Memory B cell (primary cell): Measurements from ENCODE around the gene PHF12.

Experiments
- ATAC-seq: fragments of 150-1000 bp; cut with Tn5 transposase; 2 replicates; pipeline ENCODE4 v1.10.0; 2021; ENCODE audit warnings: low read depth, mild to moderate bottlenecking, moderate library complexity
- DNase-seq, 2 donors: peaks; one replicate each; pipeline ENCODE4 v3.0.0; 2022; ENCODE audit warnings: low spot score in 2 of 2
- H3K27ac Mint-ChIP-seq: one replicate; pipeline ENCODE4 v1.8.0; 2022; ENCODE audit warnings: mild to moderate bottlenecking, moderate library complexity, mixed read lengths
- H3K27me3 Mint-ChIP-seq: one replicate; pipeline ENCODE4 v1.8.0; 2022; ENCODE audit warnings: mixed read lengths
- H3K36me3 Mint-ChIP-seq: one replicate; pipeline ENCODE4 v1.8.0; 2022; ENCODE audit warnings: mild to moderate bottlenecking, mixed read lengths
- H3K4me1 Mint-ChIP-seq: one replicate; pipeline ENCODE4 v1.8.0; 2022; ENCODE audit warnings: mixed read lengths
- H3K4me3 Mint-ChIP-seq: one replicate; pipeline ENCODE4 v1.8.0; 2022; ENCODE audit warnings: mild to moderate bottlenecking, moderate library complexity, mixed read lengths
- H3K9me3 Mint-ChIP-seq: one replicate; pipeline ENCODE4 v1.8.0; 2022; ENCODE audit warnings: mixed read lengths

Gene PHF12

DNA sequence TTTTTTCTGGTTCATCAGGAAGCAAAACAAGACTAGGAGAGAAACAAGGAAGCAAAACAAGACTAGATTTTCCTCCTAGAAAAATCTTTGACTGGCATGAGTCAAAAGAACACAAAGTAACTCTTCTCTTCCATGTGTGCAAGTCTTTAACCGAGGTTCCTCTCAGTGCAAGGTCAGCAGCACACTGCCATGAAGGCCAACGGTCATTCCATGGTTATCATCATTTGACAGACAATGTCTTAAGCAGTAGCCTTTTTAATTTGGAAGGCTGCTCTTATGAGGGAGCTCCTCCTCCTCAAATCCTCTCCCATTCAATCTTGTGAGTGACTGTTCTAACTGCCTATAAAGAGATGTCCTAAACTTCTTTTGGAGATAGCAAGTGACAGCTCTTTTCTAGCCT lies 33.0 kb downstream of the PHF12 start:
- DNase-seq (no peak), ATAC-seq (no peak)
- peaks cover 2% of the 10 kb centered on the region for H3K4me1 Mint-ChIP-seq
- no peaks in the 10 kb centered on the region for H3K27me3 Mint-ChIP-seq
- peaks cover 44% of the 10 kb centered on the region for H3K36me3 Mint-ChIP-seq
- no peaks in the 10 kb centered on the region for H3K9me3 Mint-ChIP-seq
- peak overlapping the region; percentile 38 for H3K27ac Mint-ChIP-seq
- no peak overlapping the region for H3K4me3 Mint-ChIP-seq

DNA sequence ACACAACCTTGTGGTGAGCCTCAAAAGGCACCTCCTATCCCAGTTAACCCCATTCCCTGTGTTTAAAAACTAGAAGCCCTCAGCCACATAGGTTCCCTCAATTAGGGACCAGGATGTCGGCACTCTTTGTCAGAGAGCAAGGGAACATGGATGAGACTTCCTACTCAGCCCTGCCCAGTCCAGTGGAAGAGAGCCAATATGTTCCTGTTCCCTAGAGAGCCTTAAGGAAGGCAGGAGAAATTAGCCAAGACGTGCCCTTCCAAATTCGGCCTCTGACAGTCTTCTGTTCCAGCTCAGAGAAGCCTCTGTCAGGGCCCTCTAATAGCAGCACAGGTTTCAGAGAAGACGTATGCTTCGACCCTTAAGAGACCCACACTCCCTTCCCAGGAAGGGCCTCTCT lies 33.9 kb downstream of the PHF12 start:
- DNase-seq (no peak), ATAC-seq (no peak)
- Mint-ChIP-seq H3K4me1 (peaks cover 2% of the 10 kb centered on the region), H3K9me3 (no peaks in the 10 kb centered on the region), H3K4me3 (no peak overlapping the region), H3K27me3 (no peaks in the 10 kb centered on the region), H3K36me3 (peaks cover 45% of the 10 kb centered on the region), H3K27ac (peak overlapping the region; percentile 38)

DNA sequence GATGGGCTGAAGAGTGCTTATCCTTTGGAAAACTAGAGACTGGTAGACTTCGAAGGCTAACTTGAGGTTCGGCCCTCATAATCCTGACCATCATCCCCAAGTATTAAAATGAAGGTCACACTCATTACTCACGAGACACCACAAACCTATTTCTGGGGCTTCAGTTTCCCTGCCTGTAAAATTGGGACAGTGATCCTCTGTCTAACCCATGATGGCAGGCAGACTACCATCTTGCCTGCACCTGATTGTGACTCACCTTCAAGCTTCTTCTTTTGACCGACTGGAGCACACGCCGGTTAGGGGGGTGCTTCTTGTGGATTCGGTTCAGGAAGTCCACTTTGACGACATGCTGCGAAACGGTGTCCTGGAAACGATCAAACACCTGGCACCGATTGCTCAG lies 34.3 kb downstream of the PHF12 start:
- H3K4me3 Mint-ChIP-seq = no peak overlapping the region
- H3K36me3 Mint-ChIP-seq = peaks cover 45% of the 10 kb centered on the region
- no peak for DNase-seq
- no peaks in the 10 kb centered on the region for H3K27me3 Mint-ChIP-seq
- H3K4me1 Mint-ChIP-seq = peaks cover 2% of the 10 kb centered on the region
- no peak for ATAC-seq
- no peak overlapping the region for H3K27ac Mint-ChIP-seq
- no peaks in the 10 kb centered on the region for H3K9me3 Mint-ChIP-seq

DNA sequence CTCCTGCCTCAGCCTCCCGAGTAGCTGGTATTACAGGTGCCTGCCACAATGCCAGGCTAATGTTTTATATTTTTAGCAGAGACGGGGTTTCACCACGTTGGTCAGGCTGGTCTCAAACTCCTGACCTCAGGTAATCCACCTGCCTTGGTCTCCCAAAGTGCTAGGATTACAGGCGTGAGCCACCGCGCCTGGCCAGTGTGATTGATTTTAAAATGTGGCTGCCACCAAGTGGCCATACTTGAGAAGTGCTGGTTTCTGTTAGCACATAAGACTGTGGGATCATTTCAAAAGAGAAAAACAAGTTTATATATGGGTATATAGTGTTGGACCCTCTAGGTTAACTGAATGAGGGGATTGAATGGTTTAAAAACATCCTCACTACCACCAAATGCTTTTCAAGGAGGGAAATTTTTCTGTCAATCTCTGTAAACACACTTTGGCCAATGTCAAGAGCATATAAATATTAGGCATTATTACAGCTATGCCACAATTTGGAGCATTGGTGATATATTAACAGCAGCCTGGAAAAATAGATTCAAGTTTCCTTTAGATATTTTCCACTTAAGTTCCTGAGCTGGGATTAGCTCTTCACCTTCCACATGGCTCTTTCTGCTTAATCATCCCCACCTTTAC lies 34.9 kb downstream of the PHF12 start:
- Mint-ChIP-seq H3K9me3 (no peaks in the 10 kb centered on the region), H3K27ac (peak overlapping the region; percentile 58), H3K4me1 (peaks cover 2% of the 10 kb centered on the region), H3K4me3 (no peak overlapping the region), H3K36me3 (peaks cover 42% of the 10 kb centered on the region), H3K27me3 (no peaks in the 10 kb centered on the region)
- DNase-seq (peak in 1 of 2 donors; percentile 32), ATAC-seq (peak; percentile 68)

DNA sequence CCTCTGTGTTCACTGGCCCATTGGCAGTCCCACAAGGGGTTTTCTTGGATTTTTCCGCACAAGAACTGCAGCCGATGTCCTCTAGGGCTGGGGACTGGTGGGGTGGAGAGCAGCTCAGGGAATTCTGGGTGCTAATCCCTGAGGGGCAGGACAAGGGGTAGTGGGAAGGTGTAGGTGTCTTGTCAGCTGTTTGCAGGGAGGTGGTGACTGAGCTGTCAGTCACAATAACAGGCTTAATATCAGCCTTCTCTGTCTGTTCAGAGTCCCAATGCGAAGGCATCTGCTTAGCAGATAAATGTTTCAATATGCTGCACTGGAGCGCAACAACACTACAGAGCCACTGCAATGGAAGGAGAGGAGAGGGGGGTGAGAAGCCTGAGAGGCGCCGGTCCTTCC lies 38.4 kb downstream of the PHF12 start:
- Mint-ChIP-seq H3K27me3 (no peaks in the 10 kb centered on the region), H3K4me3 (no peak overlapping the region), H3K27ac (no peak overlapping the region)

DNA sequence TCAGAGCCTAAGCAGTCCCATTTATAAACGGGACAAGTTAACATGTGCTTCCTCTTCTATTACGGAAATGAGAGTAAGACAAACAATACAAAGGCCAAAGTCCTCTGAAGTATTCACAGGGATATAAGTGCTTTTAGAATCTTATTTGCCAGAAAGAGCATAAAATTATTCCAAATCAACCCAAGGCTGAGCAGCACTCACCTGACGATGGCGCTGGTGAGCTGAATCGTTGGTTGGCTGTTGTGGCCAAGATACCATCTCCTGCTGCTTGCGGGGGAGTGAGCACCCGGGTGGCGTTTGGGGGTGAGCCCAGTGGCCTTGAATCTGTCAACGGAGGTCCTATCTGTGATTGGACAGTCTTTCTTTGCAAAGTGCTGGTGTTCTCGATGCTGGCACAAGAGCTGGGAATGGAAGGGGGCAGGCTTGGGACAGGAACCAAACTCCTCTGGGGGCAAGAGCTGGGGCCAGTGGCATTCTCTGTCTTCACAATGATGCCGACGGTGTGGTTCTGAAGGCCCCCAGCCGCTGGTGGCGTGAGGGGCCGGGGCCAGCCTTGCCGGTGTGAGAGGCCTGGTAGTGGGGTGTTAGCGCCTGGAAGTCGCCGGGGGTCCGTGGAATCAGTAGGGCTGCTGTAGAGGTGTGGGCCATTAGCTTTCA lies 38.9 kb downstream of the PHF12 start:
- H3K36me3 Mint-ChIP-seq = peaks cover 34% of the 10 kb centered on the region
- no peak overlapping the region for H3K4me3 Mint-ChIP-seq
- peaks cover 2% of the 10 kb centered on the region for H3K4me1 Mint-ChIP-seq
- no peak for ATAC-seq
- no peaks in the 10 kb centered on the region for H3K9me3 Mint-ChIP-seq
- no peak overlapping the region for H3K27ac Mint-ChIP-seq
- no peak for DNase-seq
- no peaks in the 10 kb centered on the region for H3K27me3 Mint-ChIP-seq

More for the DNA sequence above, 38.4 kb downstream of the PHF12 start:
- Mint-ChIP-seq H3K9me3 (no peaks in the 10 kb centered on the region), H3K4me1 (peaks cover 2% of the 10 kb centered on the region), H3K36me3 (peaks cover 37% of the 10 kb centered on the region)
- no peak for DNase-seq
- ATAC-seq = no peak

DNA sequence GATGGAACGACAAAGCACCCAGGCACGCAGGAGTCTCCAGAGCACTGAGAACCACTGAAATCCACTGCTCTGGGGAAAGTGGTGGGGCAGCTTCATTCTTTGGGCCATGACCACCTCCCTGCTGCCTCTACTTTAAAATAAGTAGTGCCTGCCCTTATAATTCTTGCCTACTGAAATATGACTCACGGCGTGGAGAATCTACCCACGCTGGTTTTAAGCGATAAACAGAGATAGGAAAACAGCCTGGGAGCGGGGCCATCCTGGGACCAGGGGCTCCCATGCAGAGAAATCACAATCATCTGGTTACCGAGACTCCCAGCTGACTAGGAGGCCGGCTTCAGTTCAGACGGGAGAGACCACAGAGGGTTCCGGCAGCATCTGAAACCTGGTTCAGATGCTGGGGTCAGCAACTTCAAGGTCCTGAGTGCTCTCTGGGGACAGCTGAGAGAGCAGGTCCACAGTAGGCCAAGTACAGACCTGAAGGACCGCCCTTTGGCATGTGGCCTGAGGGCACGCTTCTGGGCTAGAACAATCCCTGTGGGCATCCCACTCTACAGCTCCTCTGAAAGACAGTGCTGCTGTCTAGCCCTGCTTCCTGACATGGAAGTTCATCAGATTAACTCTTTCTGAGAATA lies 39.8 kb downstream of the PHF12 start:
- ATAC-seq (no peak), DNase-seq (no peak)
- Mint-ChIP-seq H3K4me1 (no peaks in the 10 kb centered on the region), H3K27me3 (no peaks in the 10 kb centered on the region), H3K36me3 (peaks cover 35% of the 10 kb centered on the region), H3K4me3 (no peak overlapping the region), H3K27ac (no peak overlapping the region), H3K9me3 (no peaks in the 10 kb centered on the region)

DNA sequence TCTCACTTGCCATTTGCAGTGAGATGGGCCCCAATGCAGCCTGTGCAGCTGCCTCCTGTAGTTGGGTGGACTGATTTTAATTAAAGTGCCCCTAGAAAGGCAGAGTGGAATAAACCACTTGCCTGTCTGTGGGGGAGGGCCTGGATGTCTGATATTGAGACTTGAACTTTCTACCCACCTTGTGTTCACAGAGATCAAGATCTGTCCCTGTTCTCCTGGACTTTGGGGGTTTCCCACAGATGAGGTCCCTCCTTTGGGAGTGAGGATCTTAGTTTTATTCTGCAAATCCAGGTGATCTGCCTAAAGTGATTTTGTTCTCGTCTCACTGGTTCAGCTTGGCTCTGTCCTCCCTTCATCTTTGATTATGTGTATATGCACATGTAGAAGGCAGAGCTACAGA lies 40.8 kb downstream of the PHF12 start:
- Mint-ChIP-seq H3K4me1 (no peaks in the 10 kb centered on the region), H3K4me3 (no peak overlapping the region), H3K9me3 (no peaks in the 10 kb centered on the region), H3K27me3 (no peaks in the 10 kb centered on the region), H3K36me3 (peaks cover 37% of the 10 kb centered on the region), H3K27ac (no peak overlapping the region)
- ATAC-seq = no peak
- no peak for DNase-seq

DNA sequence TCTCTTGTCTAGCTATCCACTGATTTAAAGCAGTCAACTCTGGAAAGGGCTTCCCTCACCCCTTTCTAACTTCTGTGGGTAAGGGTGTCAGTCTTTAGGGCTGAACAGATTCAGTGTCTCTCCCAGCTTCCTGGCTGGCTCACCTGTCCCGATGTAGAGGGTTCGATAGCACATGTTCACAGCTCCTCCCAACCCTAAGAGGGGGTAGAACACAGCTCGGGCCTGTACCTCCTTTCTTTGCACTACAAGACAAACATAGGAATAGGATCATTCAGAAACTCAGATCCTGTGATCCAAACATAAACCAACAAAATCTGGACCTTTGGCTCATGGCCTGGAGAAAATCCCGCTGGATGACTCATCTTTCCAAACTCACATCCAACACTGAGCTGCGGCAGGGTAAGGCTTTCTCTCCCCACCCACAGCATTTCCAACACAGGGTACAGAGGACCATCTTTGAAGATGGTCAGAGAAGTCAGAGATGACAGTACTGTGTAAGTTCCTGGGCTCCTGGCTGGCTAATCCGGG lies 42.6 kb downstream of the PHF12 start:
- DNase-seq (no peak), ATAC-seq (no peak)
- Mint-ChIP-seq H3K27ac (no peak overlapping the region), H3K9me3 (no peaks in the 10 kb centered on the region), H3K4me1 (no peaks in the 10 kb centered on the region), H3K4me3 (no peak overlapping the region), H3K36me3 (peaks cover 26% of the 10 kb centered on the region), H3K27me3 (no peaks in the 10 kb centered on the region)

DNA sequence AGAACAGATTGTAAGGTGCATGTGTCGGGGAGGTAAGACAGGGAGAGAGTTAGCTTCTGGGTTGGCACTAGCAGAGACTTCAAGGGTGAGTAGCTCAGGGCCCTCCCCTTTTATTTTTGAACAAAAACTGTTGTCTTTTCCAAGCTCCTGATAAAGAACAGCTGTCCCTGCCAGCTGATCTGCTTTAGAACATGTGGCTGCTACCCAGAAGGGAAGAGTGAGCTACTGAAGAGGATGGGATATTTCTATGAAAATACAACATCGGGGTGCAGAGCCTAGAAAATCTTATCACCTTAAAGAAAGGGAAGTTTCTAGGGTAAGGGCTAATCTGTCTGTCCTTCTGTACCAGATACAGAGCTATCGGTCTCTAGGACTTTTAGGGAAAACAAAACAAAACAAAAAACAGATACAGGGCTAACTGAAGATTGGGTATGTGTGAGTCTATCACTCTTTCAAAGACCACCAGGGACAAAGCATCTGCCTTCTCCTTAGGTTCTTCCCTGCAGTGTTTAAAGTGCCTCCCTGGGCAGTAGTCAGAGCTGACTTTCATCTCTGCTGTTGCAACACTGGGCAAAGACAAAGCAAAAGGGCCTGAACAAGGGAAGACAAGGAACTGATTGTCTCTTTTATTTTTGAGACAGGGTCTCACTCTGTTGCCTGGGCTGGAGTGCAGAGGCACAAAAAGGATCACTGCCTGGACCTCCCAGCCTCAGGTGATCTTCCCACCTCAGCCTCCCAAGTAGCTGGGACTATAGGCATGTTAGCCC lies 43.4 kb downstream of the PHF12 start:
- no peak for DNase-seq
- no peak overlapping the region for H3K27ac Mint-ChIP-seq
- H3K36me3 Mint-ChIP-seq = peaks cover 18% of the 10 kb centered on the region
- no peak for ATAC-seq
- H3K4me1 Mint-ChIP-seq = peaks cover 7% of the 10 kb centered on the region
- H3K4me3 Mint-ChIP-seq = no peak overlapping the region
- H3K9me3 Mint-ChIP-seq = no peaks in the 10 kb centered on the region
- no peaks in the 10 kb centered on the region for H3K27me3 Mint-ChIP-seq

DNA sequence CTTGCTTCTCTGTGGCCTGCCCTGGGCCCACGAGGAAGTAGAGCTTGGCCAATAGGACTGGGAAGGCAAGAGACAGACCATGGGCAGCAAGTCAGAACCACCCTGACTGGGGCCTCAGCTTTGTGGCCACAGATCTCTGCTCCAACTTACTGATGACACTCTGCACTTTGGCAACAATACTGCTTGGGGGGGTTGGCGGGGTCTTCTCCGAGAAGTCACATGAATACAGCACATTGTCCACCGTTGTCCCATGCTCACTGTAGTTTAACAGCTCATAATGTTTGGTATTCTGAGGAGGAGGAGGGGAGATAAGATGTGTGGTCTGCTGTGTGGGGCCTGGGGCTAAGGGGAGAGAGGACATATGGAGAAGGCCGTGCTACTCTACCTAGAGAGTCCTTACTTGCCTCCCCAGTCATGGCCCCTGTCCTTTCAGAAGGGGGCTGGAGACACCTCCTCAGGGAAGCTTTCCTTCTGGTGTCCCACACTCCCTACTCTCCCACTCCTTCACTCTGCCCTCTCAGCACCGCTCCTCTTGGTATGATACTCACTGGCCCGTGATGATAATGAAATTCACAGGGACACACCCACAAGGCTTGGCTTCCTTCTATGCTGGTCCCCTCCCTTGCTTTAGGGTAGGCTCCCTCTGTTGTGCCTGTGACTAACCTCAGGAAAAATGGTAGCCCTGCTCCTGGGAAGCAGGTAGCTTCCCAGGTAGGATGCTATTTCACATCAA lies 44.4 kb downstream of the PHF12 start:
- peak overlapping the region; percentile 67 for H3K27ac Mint-ChIP-seq
- no peak overlapping the region for H3K4me3 Mint-ChIP-seq
- no peaks in the 10 kb centered on the region for H3K27me3 Mint-ChIP-seq
- no peak for ATAC-seq
- H3K36me3 Mint-ChIP-seq = peaks cover 15% of the 10 kb centered on the region
- DNase-seq = no peak
- H3K4me1 Mint-ChIP-seq = peaks cover 11% of the 10 kb centered on the region
- no peaks in the 10 kb centered on the region for H3K9me3 Mint-ChIP-seq

DNA sequence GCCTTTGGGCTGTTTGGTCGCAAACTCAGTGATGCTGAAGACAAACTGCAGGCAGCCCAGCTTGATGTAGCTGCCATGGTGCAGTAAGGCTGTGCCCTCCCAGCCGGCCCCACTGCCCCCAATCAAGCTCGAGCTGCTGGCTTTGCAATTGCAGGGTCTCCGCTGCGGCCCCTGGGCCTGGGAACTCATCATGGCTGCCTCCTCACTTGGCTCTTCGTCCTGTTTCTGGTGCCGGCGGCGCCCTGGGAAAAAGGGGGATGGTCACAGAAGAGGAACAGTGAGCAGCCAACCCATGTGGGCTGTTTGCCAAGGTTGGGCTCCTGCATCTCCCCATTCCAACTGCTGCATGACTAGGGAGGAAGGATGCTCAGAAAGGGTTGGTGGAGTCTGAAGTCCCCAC lies 45.0 kb downstream of the PHF12 start:
- Mint-ChIP-seq H3K4me3 (no peak overlapping the region), H3K27me3 (no peaks in the 10 kb centered on the region), H3K27ac (peak overlapping the region; percentile 67), H3K36me3 (peaks cover 15% of the 10 kb centered on the region), H3K9me3 (no peaks in the 10 kb centered on the region), H3K4me1 (peaks cover 15% of the 10 kb centered on the region)
- no peak for DNase-seq
- no peak for ATAC-seq

DNA sequence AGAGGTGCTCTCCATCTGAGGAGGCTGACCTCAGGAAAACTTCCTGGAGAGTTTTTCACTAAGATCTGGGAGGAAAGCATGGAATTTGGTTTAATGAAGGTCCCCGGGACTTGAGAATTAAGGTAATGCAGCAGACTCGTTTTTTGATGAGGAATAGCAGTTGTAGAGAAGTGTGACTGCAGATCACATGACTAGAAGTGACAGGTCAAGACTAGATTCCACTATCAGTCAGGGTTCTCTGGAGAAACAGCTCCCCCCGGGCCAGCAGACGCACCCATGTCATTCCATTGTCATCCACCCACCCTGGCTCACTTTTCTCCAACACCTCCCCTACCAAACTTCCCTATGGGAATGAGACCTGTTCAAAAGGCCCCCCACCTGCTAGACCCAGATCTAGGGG lies 46.5 kb downstream of the PHF12 start:
- H3K9me3 Mint-ChIP-seq = no peaks in the 10 kb centered on the region
- DNase-seq = no peak
- H3K4me1 Mint-ChIP-seq = peaks cover 22% of the 10 kb centered on the region
- no peak overlapping the region for H3K27ac Mint-ChIP-seq
- H3K36me3 Mint-ChIP-seq = peaks cover 13% of the 10 kb centered on the region
- no peaks in the 10 kb centered on the region for H3K27me3 Mint-ChIP-seq
- no peak for ATAC-seq
- H3K4me3 Mint-ChIP-seq = no peak overlapping the region
